Activated T-cell treated with anti-CD3 and anti-CD28 coated beads for 48 hours (primary cell): ENCODE measurements around the gene LAMTOR3.

Source experiments
- DNase-seq: peaks from one replicate; pipeline ENCODE4 v3.0.0-alpha.2; 2020; ENCODE audit warnings: low read depth

LAMTOR3 gene

GRCh38 chr4:99861120-99861905, 32.9 kb downstream of the LAMTOR3 start:
- DNase-seq: no peak

GRCh38 chr4:99860521-99860920, 33.7 kb downstream of the LAMTOR3 start:
- no peak for DNase-seq

GRCh38 chr4:99859618-99860017, 34.6 kb downstream of the LAMTOR3 start:
- DNase-seq: no peak

GRCh38 chr4:99857307-99857706, 36.9 kb downstream of the LAMTOR3 start:
- DNase-seq: no peak

- no peak for DNase-seq
Observed at GRCh38 chr4:99856166-99856565, 38.1 kb downstream of the LAMTOR3 start.

- no peak for DNase-seq
Observed at GRCh38 chr4:99855678-99856077, 38.5 kb downstream of the LAMTOR3 start.

GRCh38 chr4:99853999-99854398, 40.2 kb downstream of the LAMTOR3 start:
- DNase-seq: no peak

- no peak for DNase-seq
Observed at GRCh38 chr4:99853190-99853589, 41.0 kb downstream of the LAMTOR3 start.

GRCh38 chr4:99852199-99852749, 42.0 kb downstream of the LAMTOR3 start:
- no peak for DNase-seq

- DNase-seq: no peak
Observed at GRCh38 chr4:99848591-99849001, 45.6 kb downstream of the LAMTOR3 start.

GRCh38 chr4:99847362-99847976, 46.8 kb downstream of the LAMTOR3 start:
- DNase-seq: no peak

GRCh38 chr4:99846891-99847290, 47.3 kb downstream of the LAMTOR3 start:
- DNase-seq: no peak

GRCh38 chr4:99845708-99846469, 48.3 kb downstream of the LAMTOR3 start:
- DNase-seq: no peak

- DNase-seq: no peak
Observed at GRCh38 chr4:99845179-99845578, 49.0 kb downstream of the LAMTOR3 start.

GRCh38 chr4:99844048-99844447, 50.2 kb downstream of the LAMTOR3 start:
- no peak for DNase-seq

GRCh38 chr4:99843413-99843812, 50.8 kb downstream of the LAMTOR3 start:
- DNase-seq: no peak

GRCh38 chr4:99841129-99841528, 53.1 kb downstream of the LAMTOR3 start:
- DNase-seq: no peak

GRCh38 chr4:99838927-99839326, 55.3 kb downstream of the LAMTOR3 start:
- no peak for DNase-seq

- no peak for DNase-seq
Observed at GRCh38 chr4:99835942-99836341, 58.3 kb downstream of the LAMTOR3 start.

- DNase-seq: no peak
Observed at GRCh38 chr4:99834569-99834968, 59.7 kb downstream of the LAMTOR3 start.

- no peak for DNase-seq
Observed at GRCh38 chr4:99833756-99834155, 60.5 kb downstream of the LAMTOR3 start.

GRCh38 chr4:99832758-99833157, 61.5 kb downstream of the LAMTOR3 start:
- no peak for DNase-seq

- no peak for DNase-seq
Observed at GRCh38 chr4:99832321-99832720, 61.9 kb downstream of the LAMTOR3 start.
